ENCODE data around the gene TMEM131L.

Gene TMEM131L

GRCh38 chr4:153570228-153570973 is 104.2 kb downstream of the TMEM131L start:
- Histone ChIP-seq H3K9me3 (replicated peaks in 1 of 11) (no peaks in the 10 kb centered on the region), H3K27ac (peak overlapping the region in 2 of 11 experiments; percentile 14 to 19; a peak in 1 of 22 replicates), H3K4me3 (no peak overlapping the region), H3K27me3 (no peaks in the 10 kb centered on the region), H4K20me1 (peaks cover 9 to 91% (median 64%) of the 10 kb centered on the region in 11 experiments; a peak in 21 of 22 replicates), H3K4me1 (peaks cover 40 to 100% (median 88%) of the 10 kb centered on the region in 10 experiments), H3K4me2 (peak overlapping the region in 10 of 11 experiments; percentile 5 to 76 (median 54); a peak in 17 of 22 replicates), H3K9ac (no peak overlapping the region), H3K36me3 (peaks cover 12 to 89% (median 66%) of the 10 kb centered on the region in 11 experiments; a peak in 20 of 22 replicates)
- TF ChIP-seq Cebpa-rat (IDR thresholded peaks at IDR 0.05) = no peak

GRCh38 chr4:153571006-153571545 is 104.9 kb downstream of the TMEM131L start:
- no peaks in the 10 kb centered on the region for H3K27me3 ChIP-seq
- H3K36me3 ChIP-seq = peaks cover 12 to 82% (median 60%) of the 10 kb centered on the region in 11 experiments; a peak in 20 of 22 replicates
- H4K20me1 ChIP-seq = peaks cover 9 to 90% (median 64%) of the 10 kb centered on the region in 11 experiments; a peak in 21 of 22 replicates
- no peak overlapping the region for H3K4me3 ChIP-seq
- H3K4me1 ChIP-seq = peaks cover 47 to 100% (median 95%) of the 10 kb centered on the region in 10 experiments
- H3K27ac ChIP-seq = peak overlapping the region in 3 of 11 experiments; percentile 9 to 19 (median 14); a peak in 4 of 22 replicates
- no peak for TF ChIP-seq Cebpa-rat (IDR thresholded peaks at IDR 0.05)
- H3K9ac ChIP-seq = 0 out of 22 replicates have a peak overlapping the region, but pooled peaks of 1 of the 11 experiments have one; percentile 10
- peak overlapping the region in 9 of 11 experiments; percentile 18 to 76 (median 61); a peak in 15 of 22 replicates for H3K4me2 ChIP-seq
- no peaks in the 10 kb centered on the region for H3K9me3 ChIP-seq (replicated peaks in 1 of 11)

- Histone ChIP-seq H3K9ac (no peak overlapping the region), H3K4me2 (peak overlapping the region; percentile 2 to 81 (median 67); a peak in 15 of 22 replicates), H3K4me3 (no peak overlapping the region), H3K27me3 (no peaks in the 10 kb centered on the region), H3K36me3 (peaks cover 7 to 71% (median 45%) of the 10 kb centered on the region in 11 experiments; a peak in 18 of 22 replicates), H4K20me1 (peaks cover 19 to 87% (median 77%) of the 10 kb centered on the region in 11 experiments; a peak in 21 of 22 replicates), H3K9me3 (replicated peaks in 1 of 11) (no peaks in the 10 kb centered on the region), H3K27ac (no peak overlapping the region), H3K4me1 (peaks cover 60 to 100% (median 96%) of the 10 kb centered on the region in 10 experiments)
- no peak for TF ChIP-seq Cebpa-rat (IDR thresholded peaks at IDR 0.05)
These were observed 106.4 kb downstream of the TMEM131L start for GRCh38 chr4:153572609-153573008.

GRCh38 chr4:153573221-153573620 is 107.1 kb downstream of the TMEM131L start:
- Histone ChIP-seq H3K36me3 (peaks cover 5 to 67% (median 40%) of the 10 kb centered on the region in 11 experiments; a peak in 17 of 22 replicates), H3K4me2 (peak overlapping the region; percentile 60 to 81 (median 69); a peak in 21 of 22 replicates), H3K9me3 (replicated peaks in 1 of 11) (no peaks in the 10 kb centered on the region), H3K4me1 (peaks cover 65 to 100% (median 96%) of the 10 kb centered on the region in 10 experiments), H4K20me1 (peaks cover 22 to 94% (median 78%) of the 10 kb centered on the region in 11 experiments; a peak in 21 of 22 replicates), H3K27me3 (no peaks in the 10 kb centered on the region), H3K27ac (peak overlapping the region in 9 of 11 experiments; percentile 6 to 38 (median 17); a peak in 11 of 22 replicates), H3K4me3 (peak overlapping the region in 1 of 10 experiments; percentile 20; a peak in 1 of 20 replicates), H3K9ac (peak overlapping the region in 3 of 11 experiments; percentile 5 to 23 (median 6); a peak in 3 of 22 replicates)
- TF ChIP-seq Cebpa-rat (IDR thresholded peaks at IDR 0.05) = no peak

GRCh38 chr4:153573881-153574802 is 108.0 kb downstream of the TMEM131L start:
- Histone ChIP-seq H3K27me3 (no peaks in the 10 kb centered on the region), H3K4me2 (peak overlapping the region; percentile 60 to 81 (median 69)), H3K9ac (peak overlapping the region in 5 of 11 experiments; percentile 1 to 41 (median 32); a peak in 8 of 22 replicates), H3K4me3 (peak overlapping the region in 1 of 10 experiments; percentile 20; a peak in 2 of 20 replicates), H3K4me1 (peaks cover 65 to 99% (median 94%) of the 10 kb centered on the region in 10 experiments), H3K27ac (peak overlapping the region in 7 of 11 experiments; percentile 8 to 38 (median 17); a peak in 7 of 22 replicates), H3K36me3 (peaks cover under 1 to 67% (median 32%) of the 10 kb centered on the region in 11 experiments; a peak in 17 of 22 replicates), H3K9me3 (replicated peaks in 1 of 11) (no peaks in the 10 kb centered on the region), H4K20me1 (peaks cover 22 to 97% (median 78%) of the 10 kb centered on the region in 11 experiments; a peak in 21 of 22 replicates)
- no peak for TF ChIP-seq Cebpa-rat (IDR thresholded peaks at IDR 0.05)

GRCh38 chr4:153576443-153576774 is 110.2 kb downstream of the TMEM131L start:
- H3K27ac ChIP-seq = peak overlapping the region in 4 of 11 experiments; percentile 5 to 53 (median 40); a peak in 4 of 22 replicates
- H3K27me3 ChIP-seq = no peaks in the 10 kb centered on the region
- H3K4me3 ChIP-seq = no peak overlapping the region
- H3K9me3 ChIP-seq (replicated peaks in 1 of 11) = no peaks in the 10 kb centered on the region
- H3K9ac ChIP-seq = no peak overlapping the region
- peaks cover 65 to 99% (median 90%) of the 10 kb centered on the region in 10 experiments for H3K4me1 ChIP-seq
- H3K36me3 ChIP-seq = peaks cover 0 to 67% (median 32%) of the 10 kb centered on the region in 11 experiments; a peak in 21 of 22 replicates
- peaks cover 22 to 83% (median 68%) of the 10 kb centered on the region in 11 experiments; a peak in 21 of 22 replicates for H4K20me1 ChIP-seq
- TF ChIP-seq Cebpa-rat (IDR thresholded peaks at IDR 0.05) = no peak
- H3K4me2 ChIP-seq = peak overlapping the region in 8 of 11 experiments; percentile 31 to 81 (median 64); a peak in 14 of 22 replicates

GRCh38 chr4:153577053-153577452 is 110.9 kb downstream of the TMEM131L start:
- Histone ChIP-seq H3K36me3 (peaks cover 0 to 67% (median 32%) of the 10 kb centered on the region in 11 experiments; a peak in 20 of 22 replicates), H3K27me3 (no peaks in the 10 kb centered on the region), H3K9me3 (replicated peaks in 1 of 11) (no peaks in the 10 kb centered on the region), H3K4me2 (peak overlapping the region; percentile 7 to 76 (median 46); a peak in 20 of 22 replicates), H3K4me1 (peaks cover 65 to 99% (median 87%) of the 10 kb centered on the region in 10 experiments), H4K20me1 (peaks cover 22 to 80% (median 62%) of the 10 kb centered on the region in 11 experiments; a peak in 21 of 22 replicates), H3K9ac (peak overlapping the region in 3 of 11 experiments; percentile 24 to 39 (median 31); a peak in 3 of 22 replicates), H3K27ac (0 out of 22 replicates have a peak overlapping the region, but pooled peaks of 1 of the 11 experiments have one; percentile 10), H3K4me3 (no peak overlapping the region)
- TF ChIP-seq Cebpa-rat (IDR thresholded peaks at IDR 0.05) = no peak
